Stimulated activated CD4-positive, alpha-beta T cell treated with anti-CD3 and anti-CD28 coated beads, Interleukin-1b, Interleukin-23, amount 100 ng/mL, for 48 hours (primary cell): ENCODE data around the gene FURIN.
"Not testable (repeated sequence)": the region's sequence is repeated elsewhere in the genome, so short reads cannot be mapped to it uniquely, and the experiment has no call there.

Experiments used
- DNase-seq: peaks from one replicate; pipeline ENCODE4 v3.0.0-alpha.2; 2020

The FURIN gene

DNA sequence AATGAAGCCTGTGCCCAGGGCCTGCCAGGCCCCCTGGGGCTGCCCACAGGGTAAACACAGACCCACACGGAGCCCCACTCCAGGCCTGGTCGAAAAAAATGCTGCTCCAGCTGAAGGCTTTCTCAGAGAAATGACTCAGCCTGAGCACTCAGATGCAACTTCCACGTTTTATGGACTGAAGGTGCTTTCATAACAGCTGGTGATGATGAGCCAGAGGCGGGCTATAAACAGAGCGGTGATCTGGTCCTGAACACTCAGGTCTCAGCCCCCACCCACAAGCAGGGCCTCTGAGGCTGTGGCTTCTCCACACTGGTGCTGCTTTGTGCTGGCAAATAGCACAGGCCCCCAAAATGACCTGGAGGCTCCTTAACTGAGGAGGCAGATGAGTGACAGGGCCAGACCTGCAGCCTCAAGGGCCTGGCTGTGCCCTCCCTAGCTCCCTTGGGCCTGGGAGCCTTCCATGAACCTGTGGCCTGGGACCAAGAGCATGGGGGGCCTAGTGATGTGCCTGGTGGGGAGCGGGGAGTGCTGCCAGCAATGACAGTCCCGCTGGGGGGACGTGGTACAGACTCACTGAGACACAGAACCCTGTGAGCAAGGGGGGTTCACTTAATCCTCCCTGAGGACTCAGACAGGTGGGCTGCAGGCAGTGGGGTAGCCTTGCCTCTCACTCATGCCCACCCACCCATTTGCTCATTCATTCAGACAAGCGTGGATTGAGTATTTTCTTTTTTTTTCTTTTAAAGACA is 23.0 kb upstream of the FURIN start:
- peak; percentile 87 for DNase-seq

DNA sequence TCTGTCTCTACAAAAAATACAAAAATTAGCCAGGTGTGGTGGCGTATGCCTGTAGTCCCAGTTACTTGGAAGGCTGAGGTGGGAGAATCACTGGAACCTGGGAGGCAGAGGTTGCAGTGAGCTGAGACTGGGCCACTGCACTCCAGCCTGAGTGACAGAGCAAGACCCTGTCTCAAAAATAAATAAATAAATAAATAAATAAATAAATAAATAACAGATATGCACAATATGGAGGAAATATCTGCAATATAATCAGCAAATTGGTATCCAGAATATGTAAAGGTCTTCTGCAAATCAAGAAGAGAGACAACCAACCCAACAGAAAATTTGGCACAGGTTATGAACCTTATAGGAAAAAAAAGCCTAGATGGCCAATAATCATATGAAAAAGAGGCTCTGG is 19.0 kb upstream of the FURIN start:
- not testable (repeated sequence) for DNase-seq

DNA sequence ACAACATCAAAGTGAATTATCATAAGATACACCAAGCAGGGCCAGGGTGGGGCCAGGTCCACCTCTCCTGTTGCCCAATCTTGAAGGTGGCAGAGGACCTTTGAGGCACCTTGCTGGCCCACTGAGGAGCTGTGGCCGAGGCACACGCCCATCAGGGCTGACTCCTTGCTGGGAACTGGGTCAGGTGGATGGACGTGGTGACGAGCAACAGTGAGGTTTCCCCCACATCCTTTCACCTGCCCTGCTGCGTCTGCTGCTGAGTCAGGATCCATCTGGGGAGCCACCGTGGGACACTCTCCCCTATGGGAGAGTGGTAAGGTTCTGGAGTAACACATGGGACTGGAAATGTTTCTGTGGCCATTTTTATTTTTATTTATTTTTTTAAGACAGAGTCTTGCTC is 17.3 kb upstream of the FURIN start:
- DNase-seq: peak; percentile 68

DNA sequence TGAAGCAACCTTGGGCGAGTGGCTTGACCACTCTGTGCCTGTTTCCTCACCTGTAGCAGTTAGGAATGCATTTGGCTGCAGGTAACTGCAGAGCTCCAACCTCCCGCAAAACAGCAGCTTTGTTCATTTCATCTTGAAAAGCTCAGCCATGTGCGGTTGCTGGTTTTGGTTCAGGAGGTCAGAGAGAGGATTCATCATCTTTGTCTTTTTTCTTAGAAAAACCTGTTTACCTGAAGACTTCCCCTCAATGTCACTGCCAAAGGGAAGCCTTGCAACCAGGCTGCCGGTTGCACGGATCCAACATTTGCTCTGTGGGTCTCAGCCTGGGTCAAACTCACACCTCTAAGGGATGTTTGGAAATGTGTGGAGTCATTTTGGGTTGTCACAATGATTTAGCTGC is 16.4 kb upstream of the FURIN start:
- DNase-seq: peak; percentile 42

DNA sequence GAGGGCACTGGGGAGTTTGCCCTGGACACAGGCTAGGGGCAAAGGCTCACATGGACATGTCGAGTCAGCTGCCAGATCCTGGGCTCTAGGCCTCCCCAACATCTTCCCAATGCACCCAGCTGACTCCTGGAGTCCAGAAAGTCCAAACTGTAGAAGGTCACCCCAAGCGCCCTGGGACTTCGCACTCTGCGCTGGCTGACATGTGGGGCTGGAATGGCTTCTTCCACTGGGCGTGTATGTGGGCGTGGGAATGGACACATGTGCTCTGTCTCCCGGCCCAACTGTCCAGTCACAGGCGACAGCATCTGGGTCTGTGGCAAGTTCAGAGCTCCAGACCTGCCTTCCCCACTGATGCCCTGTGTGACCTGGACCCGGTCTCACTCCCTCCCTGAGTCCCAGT is 13.2 kb upstream of the FURIN start:
- DNase-seq: no peak

DNA sequence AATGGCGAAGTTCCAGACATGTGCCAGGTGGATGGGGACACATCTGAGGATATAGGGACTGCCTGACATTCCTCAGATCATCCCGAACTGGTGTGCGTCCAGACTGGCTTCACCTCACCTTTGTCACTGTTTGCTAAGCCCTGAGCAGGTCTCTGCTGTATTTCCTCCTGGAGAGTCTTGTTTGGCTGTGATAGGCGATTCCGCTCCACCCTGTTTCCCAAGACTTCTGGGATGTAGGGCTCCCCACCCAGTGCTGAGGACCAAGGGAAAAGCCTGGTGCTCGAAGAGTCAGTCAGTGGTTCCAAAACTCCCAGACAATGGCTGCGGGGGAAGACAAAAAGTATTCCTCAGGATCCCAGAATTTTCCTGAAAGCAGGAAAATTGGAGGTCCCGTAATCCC is 11.1 kb upstream of the FURIN start:
- DNase-seq: no peak

DNA sequence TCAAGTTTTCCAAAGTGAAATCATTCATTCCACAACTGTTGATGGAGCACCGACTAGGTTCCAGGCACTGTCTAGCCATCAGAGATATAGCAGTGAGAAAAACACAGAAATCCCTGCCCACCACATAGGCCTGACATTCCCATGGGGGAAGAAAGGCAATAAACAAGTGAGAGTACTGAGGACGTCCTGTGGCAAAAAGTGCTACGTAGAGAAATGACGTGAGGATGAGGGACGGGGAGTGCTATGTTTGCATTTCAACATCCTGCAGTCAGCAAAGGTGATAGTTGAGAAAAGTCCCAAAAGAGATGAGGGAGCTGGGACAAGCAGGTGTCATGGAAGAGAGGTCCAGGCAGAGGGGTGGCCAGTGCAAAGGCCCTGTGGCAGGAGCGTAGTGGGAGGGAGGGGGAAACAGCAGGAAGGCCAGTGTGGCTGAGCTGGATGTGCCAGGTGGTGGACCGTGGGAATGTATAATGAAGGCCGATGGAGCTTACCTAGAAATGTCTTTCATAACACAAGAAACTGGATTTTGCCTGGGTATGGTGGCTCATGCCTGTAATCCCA is 10.4 kb upstream of the FURIN start:
- DNase-seq: no peak

DNA sequence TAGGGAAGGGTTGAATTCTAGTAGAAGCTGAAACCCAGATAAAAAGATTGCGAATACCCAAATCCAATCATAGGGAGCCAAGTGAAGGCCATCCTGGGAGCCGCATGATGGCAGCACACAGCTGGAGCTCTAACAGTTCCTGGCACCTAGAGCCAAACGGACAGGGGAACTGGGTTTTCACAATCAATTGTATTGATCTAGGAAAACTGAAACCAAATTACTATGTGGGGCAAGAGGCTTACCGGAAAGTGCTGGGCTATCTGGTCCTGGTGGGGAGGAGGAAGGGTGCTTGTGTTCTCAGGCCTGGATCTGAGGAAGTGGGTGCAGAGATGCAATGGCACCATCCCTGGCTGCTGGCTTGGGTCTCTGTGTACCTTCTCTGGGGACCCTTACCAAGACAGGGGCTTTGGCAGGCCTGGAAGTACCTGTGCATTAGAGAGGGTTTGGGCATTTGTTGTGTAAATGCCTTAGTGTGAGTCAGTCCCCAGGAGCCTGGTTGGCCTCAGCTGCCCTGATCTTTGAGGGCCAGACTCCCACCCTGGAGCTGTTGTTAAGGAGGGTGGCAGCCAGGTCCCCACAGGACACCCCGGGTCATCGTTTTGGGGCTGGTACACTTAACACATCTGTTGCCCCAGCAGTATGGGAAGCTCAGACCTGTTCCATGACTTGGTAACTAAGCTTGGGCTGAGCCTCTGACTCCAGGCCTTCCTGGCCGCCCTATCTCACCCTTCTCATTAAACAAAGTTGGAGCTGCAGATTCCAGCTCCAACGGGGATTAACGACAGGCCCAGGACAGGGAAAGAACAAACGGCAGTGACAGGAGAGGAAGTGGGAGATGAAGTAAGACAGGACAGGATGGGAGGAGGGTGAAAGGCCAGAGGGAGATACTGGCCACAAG is 8.9 kb upstream of the FURIN start:
- DNase-seq: no peak

DNA sequence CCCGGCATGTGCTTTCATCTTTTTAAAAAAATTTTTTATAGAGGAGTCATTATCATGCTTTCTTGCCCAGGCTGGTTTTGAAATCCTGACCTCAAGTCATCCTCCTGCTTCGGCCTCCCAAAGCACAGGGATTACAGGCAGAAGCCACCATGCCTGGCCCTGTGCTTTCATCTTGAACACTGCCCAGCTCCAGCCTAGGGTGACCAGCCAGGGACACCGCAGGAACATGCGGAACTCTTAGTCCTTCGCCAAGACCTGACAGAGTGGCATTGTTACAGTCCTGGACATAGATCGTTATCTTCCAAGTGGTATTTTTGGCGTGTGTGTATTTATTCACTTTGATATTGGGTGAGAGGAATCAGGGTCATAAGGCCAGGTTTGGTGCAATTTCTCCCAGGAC is 7.9 kb upstream of the FURIN start:
- DNase-seq: no peak

DNA sequence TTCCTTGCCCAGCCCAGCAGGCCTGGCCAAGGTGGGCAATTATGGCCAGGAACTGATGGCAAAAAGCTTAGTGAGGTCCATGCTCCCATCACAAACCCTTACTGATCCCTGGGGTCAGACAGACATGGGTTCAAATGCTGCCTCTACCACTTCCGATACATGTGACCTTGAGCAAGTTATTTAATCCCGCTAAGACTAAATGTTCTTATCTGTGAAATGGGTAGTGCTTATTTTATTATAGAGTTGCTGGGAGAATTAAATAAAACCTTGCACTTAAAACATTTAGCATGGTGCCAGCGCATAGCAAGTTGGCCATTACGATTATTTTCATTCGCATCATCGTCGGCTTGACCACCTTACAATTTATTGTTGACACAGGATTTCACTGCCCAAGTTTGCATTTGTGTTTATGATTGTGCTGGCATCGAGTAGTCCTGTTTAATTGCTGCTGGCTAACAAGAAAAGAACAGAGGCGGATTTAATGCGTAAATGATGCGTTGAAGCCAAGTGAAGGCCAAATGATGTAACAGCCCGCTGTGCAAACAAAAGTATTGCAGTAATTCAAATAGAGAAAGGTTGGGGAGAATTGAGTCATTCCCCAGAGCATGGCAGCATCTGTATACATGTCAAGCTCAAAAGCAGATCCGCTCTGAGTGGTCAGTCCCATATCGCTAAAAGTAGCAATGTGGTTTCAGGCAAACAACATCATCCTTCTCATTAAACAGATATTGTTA is 7.3 kb upstream of the FURIN start:
- DNase-seq: no peak

DNA sequence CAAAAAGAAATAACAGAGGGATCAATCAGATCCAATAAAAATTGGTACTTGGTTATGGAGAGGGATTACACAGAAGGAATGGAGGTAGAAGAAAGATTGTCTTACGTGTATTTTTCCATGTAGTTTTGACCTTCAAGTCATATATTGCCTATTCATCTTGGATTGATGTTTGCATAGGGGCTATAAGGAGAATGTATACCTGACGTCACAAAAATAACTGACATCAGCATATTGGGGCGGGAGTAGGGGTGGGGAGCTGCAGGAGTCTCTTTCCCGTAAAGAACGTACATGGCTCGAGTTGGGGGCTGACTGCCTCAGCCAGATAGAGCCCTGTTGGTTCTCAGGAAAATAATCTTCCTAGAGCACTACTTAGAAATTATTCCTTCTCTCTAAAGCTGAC is 5.9 kb upstream of the FURIN start:
- no peak for DNase-seq

DNA sequence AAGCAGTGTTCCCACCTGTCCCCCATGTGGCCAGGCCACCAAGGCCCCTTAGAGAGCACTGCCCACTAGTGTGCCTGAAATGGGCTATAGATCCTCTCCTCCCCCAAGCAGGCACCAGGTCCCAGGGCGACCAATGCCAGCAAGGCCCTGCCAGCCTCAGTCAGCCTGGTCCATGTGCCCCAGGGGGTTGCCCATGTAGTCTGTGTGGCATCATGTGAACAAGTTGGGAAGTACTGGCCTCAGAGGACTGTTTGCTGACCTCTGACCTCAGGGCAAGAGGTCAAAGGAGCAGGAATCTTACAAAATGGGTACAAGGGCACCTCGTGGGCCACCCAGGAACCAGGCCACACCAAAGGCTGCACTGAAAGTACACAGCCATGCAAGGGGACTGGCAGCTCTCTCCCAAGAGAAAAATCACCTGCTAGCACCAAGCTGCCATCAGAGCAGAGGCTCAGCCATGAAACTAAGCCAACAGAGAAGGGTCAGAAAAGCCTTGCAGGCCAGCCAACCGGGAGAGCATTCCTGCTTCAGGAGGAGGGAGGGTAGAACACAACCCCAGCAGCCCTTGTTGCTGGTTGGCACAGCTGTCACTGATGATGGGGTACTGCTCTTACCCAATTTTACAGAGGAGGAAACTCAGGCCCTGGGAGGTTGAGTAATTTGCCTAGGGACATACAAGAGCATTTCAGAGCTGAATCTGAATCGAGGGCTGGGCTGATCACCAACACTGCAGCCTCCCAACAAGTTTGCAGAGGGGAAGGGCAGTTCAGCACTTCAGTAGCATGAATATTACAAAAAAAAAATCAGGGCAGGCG is 5.2 kb upstream of the FURIN start:
- no peak for DNase-seq

DNA sequence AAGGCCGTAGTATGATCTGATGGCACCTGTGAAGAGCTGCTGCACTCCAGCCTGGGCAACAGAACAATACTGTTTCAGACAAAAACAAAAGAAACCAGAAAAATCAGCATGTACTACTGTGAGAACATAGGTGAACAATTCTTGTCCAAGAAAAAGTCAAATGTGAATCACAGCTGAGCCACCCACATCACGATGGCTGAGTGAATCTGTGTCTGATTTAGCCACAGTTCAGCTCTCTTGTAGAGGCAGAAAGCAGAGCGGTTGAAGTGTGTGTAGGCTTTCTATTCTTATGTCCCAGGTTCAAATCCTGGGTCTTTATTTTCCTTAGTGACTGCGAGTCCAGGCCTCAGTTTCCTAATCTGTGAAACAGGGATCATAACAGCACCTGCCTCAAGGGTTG is 4.4 kb upstream of the FURIN start:
- DNase-seq: peak; percentile 64

DNA sequence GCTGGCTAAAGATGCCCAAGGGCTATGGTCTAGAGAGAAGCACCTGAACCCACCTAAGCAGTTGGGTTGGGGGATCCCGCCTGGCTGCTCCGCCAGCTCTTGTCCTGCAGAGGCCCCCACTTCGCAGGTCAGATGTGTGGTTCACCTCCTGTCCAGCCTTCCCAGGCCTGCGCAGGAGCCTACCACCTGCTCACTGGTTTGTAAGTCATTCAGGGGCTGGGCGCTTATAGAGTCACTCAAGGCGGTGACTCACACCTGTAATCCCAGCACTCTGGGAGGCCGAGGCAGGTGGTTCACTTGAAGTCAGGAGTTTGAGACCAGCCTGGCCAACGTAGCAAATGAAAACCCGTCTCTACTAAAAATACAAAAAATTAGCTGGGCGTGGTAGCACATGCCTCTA is 3.9 kb upstream of the FURIN start:
- no peak for DNase-seq

DNA sequence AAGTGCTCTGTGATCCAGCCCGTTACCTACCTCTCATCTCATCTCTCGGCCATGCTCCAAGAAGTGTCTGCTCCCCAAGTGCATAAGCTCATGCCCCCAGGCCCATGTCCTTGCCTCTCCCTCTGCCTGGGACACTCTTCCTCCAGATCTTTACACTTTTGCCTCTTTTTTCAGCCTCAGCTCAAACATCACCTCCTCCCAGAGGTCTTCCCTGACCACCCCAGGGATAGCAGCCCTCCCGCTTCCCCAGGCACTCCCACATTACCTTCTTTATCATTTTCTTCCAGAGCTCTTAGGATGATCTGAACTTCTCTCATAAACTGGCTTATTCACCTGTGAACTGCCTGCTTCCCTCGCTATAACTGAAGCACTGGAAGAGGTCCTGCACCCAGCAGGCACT is 2.7 kb upstream of the FURIN start:
- DNase-seq: no peak

DNA sequence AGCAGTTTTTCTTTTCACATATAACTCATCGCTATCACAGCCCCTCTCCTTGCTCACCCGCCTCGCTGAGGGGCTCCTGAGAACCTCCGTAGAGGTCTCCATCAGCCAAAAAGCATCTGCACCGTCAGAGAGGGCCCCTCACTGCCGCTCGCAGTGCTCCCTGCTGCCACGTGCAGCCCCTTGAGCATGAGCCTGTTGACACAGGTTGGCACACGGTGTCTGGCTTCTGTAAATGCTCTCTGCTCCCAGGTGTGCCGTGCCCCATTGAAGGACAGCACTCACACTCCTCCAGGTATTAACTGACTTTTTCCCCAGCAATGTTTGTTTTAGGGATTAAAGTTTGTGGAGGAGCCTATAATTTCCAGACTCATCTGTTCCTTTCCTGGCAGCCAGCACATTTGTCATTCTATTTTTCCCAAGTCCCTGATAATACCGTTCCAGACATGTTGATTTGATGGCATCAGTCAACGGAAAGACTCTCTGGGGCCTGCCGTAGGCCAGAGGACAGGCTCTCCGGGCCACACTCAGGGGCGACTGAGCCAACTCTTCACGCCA is 2.1 kb upstream of the FURIN start:
- DNase-seq: no peak

DNA sequence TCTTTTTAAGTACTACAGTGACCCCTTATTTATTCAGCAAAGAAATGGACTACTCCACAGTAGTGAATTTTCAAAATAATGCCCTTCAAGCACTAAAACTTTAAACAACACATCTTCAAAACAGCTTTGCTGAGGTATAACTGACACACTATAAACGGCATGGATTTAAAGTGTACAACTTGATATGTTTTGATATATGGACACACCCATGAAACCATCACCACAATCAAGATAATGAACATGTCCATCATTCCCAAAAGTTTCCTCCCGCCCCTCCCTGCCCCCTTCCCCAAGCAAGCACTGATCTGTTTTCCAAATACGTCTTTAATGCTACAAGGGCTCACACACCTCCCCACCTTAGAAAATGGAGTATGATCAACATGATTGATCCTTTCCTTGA is 1.6 kb upstream of the FURIN start:
- DNase-seq: no peak

DNA sequence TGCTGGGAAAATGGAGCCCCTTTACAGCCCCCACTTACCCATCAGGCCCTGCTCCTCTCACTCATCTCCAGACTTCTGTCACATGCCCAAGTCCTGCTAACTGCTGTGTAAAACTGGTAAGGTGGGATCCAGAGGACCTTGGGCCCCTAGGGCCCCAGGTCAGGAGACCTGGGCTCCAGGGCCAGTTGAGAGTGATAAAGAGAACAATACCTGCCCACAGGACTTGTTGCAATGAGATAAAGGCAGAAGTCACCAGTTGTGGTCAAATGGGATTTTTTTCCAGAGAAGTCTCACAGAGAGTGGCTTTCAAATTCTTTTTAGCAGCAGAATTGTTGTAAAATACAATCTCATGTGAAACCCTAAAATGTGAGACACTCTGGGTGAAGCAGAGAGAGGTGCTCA is 753 bp downstream of the FURIN start:
- DNase-seq: no peak

DNA sequence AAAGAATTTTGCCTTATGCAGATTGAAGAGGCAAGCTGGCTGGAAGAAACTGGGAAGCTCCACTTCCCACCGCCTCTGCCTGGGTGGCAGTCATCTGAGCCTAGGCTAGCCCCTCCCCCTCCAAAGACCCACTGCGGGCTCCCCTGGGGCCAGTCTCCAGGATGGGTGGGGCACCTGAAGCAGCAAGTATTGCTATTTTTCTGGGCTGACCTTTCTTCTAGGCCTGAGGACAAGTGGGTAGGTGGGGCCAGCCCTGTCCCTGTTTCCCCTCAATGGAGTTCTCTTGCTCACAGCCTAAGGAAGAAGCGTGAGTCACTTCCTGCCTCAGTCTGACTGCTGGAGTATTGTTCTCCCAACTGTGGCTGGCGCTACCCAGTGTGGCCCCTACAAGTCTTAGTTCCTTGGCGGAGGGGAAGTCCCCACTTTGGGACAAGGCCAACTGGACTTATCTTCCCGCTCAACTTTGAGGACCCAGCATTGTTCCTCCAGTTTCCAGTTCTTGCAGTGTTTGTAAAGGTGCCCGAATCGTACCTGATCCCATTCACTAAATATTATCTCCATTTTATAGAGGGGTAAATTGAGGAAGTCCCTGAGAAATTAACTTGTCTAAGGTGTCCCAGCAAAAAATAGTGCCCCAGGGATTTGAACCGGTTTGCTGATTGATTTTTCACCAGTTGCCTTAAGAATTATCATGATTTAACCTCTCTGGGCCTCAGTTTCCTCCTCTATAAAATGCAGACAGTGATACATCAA is 1.4 kb downstream of the FURIN start:
- peak; percentile 79 for DNase-seq

DNA sequence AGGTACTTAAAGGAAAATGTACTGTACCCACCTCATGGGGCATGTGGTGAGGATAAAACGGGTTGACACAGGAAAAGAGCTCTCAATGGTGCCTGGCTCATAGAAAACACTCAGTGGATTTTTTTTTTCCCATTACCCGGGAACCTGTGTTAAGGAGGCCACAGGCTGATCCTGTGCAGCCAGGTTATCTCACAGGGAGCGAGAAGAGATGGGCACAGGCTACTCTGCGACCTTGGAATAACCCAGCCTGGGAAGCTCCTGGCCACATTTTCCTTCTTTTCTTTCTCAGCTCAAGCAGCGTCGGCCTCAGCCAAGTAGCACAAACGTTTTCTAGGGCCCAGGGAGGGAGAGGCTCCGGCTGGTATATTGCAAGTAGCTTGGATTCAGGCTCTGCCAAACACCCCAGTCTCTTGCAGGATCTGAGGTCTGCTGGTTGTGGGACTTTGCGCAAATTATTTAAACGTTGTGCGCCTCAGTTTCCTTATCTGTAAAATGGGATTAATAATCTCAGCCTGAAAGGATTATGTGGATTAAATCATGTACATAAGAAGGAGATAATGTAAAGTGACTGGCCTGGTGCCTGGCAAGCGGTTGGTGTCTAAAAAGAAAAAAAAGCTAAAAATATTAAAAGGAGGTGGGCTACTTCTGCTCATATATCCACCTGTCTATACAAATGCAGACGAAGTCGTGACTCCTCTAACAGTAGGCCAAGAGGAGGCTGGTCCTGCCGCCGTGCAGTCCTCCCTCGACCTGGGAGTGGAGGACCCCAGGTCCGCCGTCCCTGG is 2.2 kb downstream of the FURIN start:
- no peak for DNase-seq
